K562 (cell line): ENCODE measurements around the gene HSD11B1. TPM values are rescaled to one million over a fixed set of nuclear protein-coding genes. Genes with fewer than 3 reads are reported as not detected.
A peak's percentile ranks its signal among the peaks of the same experiment; 100 is the strongest.

Source experiments
- CEBPG ChIP-seq, 3 experiments: fragments of 200-800 bp in 1 of 3; sonication (Bioruptor generic) in 1 of 3; sonication (generic) in 1 of 3; formaldehyde crosslinking in 1 of 3; IDR thresholded peaks in 2 of 3; conservative IDR thresholded peaks in 1 of 3; 2 replicates each; pipeline versions ENCODE4 v1.6.1 to v1.8.0; 2016 to 2022; ENCODE audit warnings: missing compliant biosample characterization in 2 of 3, missing genetic modification characterization in 2 of 3, mild to moderate bottlenecking in 1 of 3, missing genetic modification reagents in 1 of 3
- E2F8 ChIP-seq: fragments of 450-650 bp; IDR thresholded peaks from 2 replicates; pipeline ENCODE4 v1.7.1; 2018; ENCODE audit warnings: mild to moderate bottlenecking, low read depth; ENCODE audit not compliant: partially characterized antibody
- FOXM1 ChIP-seq, 2 experiments: fragments of 450-650 bp in 1 of 2; sonication (generic) in 1 of 2; formaldehyde crosslinking in 1 of 2; IDR thresholded peaks; 2 replicates each; pipeline versions ENCODE4 v1.6.1 to v1.9.0; 2017 to 2022; ENCODE audit warnings: low read depth in 2 of 2, mild to moderate bottlenecking in 2 of 2, missing genetic modification reagents in 1 of 2, moderate library complexity in 1 of 2
- HNRNPLL ChIP-seq: fragments of 200-400 bp; formaldehyde crosslinking; IDR thresholded peaks from 2 replicates; pipeline ENCODE4 v1.6.1; 2017; ENCODE audit warnings: low read length, low read depth, mild to moderate bottlenecking; ENCODE audit not compliant: poor library complexity, severe bottlenecking
- LEF1 ChIP-seq: fragments of 450-650 bp; IDR thresholded peaks from 2 replicates; pipeline ENCODE4 v1.6.1; 2016; ENCODE audit warnings: mild to moderate bottlenecking
- NFIC ChIP-seq: fragments of 450-650 bp; IDR thresholded peaks from 2 replicates; pipeline ENCODE4 v1.6.1; 2017; ENCODE audit warnings: mild to moderate bottlenecking, inconsistent platforms
- NFIX ChIP-seq: fragments of 250-450 bp; sonication (Bioruptor Pico); IDR thresholded peaks from 2 replicates; pipeline ENCODE4 v1.4.0; 2020; ENCODE audit warnings: low read depth, mild to moderate bottlenecking, moderate library complexity
- NR3C1 ChIP-seq: sonication (generic); formaldehyde crosslinking; IDR thresholded peaks from 2 replicates; pipeline ENCODE4 v1.8.1; 2022; ENCODE audit warnings: missing genetic modification reagents
- POLR2G ChIP-seq: fragments of 200-400 bp; formaldehyde crosslinking; IDR thresholded peaks from 2 replicates; pipeline ENCODE4 v1.6.1; 2017; ENCODE audit warnings: low read depth, mild to moderate bottlenecking, antibody characterized with exemption, low read length, moderate library complexity
- RCOR1 ChIP-seq, 2 experiments: IDR thresholded peaks; 2 replicates each; pipeline ENCODE4 v1.6.1; 2012; ENCODE audit warnings: low read depth in 2 of 2, low read length in 2 of 2, borderline replicate concordance in 1 of 2, improper control_type of control experiment in 1 of 2
- TCF15 ChIP-seq: fragments of 250-450 bp; sonication (Bioruptor Pico); IDR thresholded peaks from 2 replicates; pipeline ENCODE4 v1.8.0; 2022; ENCODE audit warnings: moderate library complexity, mild to moderate bottlenecking, inconsistent platforms
- TCF3 ChIP-seq: sonication (generic); formaldehyde crosslinking; IDR thresholded peaks from 2 replicates; pipeline ENCODE4 v1.4.0; 2020; ENCODE audit warnings: mild to moderate bottlenecking, missing genetic modification reagents
- ZSCAN32 ChIP-seq: fragments of 450-650 bp; formaldehyde crosslinking; IDR thresholded peaks from 2 replicates; pipeline ENCODE4 v1.4.0; 2020; ENCODE audit warnings: mild to moderate bottlenecking, moderate library complexity
- polyA plus RNA-seq, 8 experiments: library from polyadenylated mRNA; depleted of rRNA in 4 of 8; stranded (reverse) in 5 of 8; unstranded in 3 of 8; fragments of >200 nt; fragmentation: Nextera tagmentation in 2 of 8; fragmentation: Illumina TruSeq in 1 of 8; extraction: Ambion mirVana in 2 of 8; extraction: Trizol in 1 of 8; gene quantifications; 2 replicates each; pipeline versions ENCODE4 v1.2.1 to v1.2.3, GENCODE V29; 2011 to 2014; ENCODE audit warnings: inconsistent platforms in 1 of 8, missing spikeins in 1 of 8
- total RNA-seq, 7 experiments: library from RNA; depleted of rRNA in 6 of 7; stranded (reverse); fragments of >200 nt in 6 of 7; fragmentation: Illumina TruSeq in 2 of 7; extraction: Trizol in 2 of 7; gene quantifications; 2 replicates each; pipeline versions ENCODE4 v1.2.1 to v1.2.3, GENCODE V29; 2011 to 2021; ENCODE audit warnings: low replicate concordance in 1 of 7
- TF ChIP-seq, protein P1 (sequence below): fragments of 150-350 bp; conservative IDR thresholded peaks from 2 replicates; pipeline ENCODE4 v1.6.1; 2014; ENCODE audit warnings: low read length
- TF ChIP-seq, protein P2 (sequence below): fragments of 200-400 bp; formaldehyde crosslinking; IDR thresholded peaks from 2 replicates; pipeline ENCODE4 v1.6.1; 2017; ENCODE audit warnings: mild to moderate bottlenecking, low read depth, low read length, moderate library complexity

The HSD11B1 gene
- total and polyA plus RNA-seq, 9 of the 15 experiments (the other 6 are each of a cell fraction or from before 2014, with no cell fraction given), result 0.04 to 0.16 TPM; not detected in 7

GRCh38 chr1:209746451-209747165, 42.0 kb downstream of the HSD11B1 start (continued):
- TF ChIP-seq POLR2G (no peak), FOXM1 (IDR thresholded peaks at IDR 0.05; ENCODE audit: low read depth) (peak; percentile 16; the same call in 1 of the 2 replicates), FOXM1 (CRISPR knock-in tag; IDR thresholded peaks at IDR 0.05; ENCODE audit: low read depth) (no peak), TCF3 (CRISPR knock-in tag) (0 out of 2 replicates have a peak, but pooled peaks have one; percentile 15), NFIX (CRISPR knock-in tag) (no peak), LEF1 (no peak), HNRNPLL (no peak), E2F8 (no peak), NFIC (no peak), NR3C1 (CRISPR knock-in tag) (no peak), RCOR1 (IDR thresholded peaks at IDR 0.05; ENCODE audit: borderline replicate concordance in 1 of 2, low read depth in 2 of 2, low read length in 2 of 2) (peak in 1 of 2 experiments; percentile 68; a peak in 1 of 4 replicates), CEBPG (CRISPR knock-in tag; IDR thresholded peaks at IDR 0.05) (no peak; the same call in 1 of the 2 replicates), CEBPG (tag; conservative IDR thresholded peaks at IDR 0.05 in 1 of 2, IDR thresholded peaks at IDR 0.05 in 1 of 2) (peak; percentile 91 to 97), TCF15 (CRISPR knock-in tag) (no peak), ZSCAN32 (peak; percentile 90; the same call in 1 of the 2 replicates)
- TF ChIP-seq, protein P1, sequence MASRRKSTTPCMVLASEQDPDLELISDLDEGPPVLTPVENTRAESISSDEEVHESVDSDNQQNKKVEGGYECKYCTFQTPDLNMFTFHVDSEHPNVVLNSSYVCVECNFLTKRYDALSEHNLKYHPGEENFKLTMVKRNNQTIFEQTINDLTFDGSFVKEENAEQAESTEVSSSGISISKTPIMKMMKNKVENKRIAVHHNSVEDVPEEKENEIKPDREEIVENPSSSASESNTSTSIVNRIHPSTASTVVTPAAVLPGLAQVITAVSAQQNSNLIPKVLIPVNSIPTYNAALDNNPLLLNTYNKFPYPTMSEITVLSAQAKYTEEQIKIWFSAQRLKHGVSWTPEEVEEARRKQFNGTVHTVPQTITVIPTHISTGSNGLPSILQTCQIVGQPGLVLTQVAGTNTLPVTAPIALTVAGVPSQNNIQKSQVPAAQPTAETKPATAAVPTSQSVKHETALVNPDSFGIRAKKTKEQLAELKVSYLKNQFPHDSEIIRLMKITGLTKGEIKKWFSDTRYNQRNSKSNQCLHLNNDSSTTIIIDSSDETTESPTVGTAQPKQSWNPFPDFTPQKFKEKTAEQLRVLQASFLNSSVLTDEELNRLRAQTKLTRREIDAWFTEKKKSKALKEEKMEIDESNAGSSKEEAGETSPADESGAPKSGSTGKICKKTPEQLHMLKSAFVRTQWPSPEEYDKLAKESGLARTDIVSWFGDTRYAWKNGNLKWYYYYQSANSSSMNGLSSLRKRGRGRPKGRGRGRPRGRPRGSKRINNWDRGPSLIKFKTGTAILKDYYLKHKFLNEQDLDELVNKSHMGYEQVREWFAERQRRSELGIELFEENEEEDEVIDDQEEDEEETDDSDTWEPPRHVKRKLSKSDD, result no peak
- TF ChIP-seq, protein P2, sequence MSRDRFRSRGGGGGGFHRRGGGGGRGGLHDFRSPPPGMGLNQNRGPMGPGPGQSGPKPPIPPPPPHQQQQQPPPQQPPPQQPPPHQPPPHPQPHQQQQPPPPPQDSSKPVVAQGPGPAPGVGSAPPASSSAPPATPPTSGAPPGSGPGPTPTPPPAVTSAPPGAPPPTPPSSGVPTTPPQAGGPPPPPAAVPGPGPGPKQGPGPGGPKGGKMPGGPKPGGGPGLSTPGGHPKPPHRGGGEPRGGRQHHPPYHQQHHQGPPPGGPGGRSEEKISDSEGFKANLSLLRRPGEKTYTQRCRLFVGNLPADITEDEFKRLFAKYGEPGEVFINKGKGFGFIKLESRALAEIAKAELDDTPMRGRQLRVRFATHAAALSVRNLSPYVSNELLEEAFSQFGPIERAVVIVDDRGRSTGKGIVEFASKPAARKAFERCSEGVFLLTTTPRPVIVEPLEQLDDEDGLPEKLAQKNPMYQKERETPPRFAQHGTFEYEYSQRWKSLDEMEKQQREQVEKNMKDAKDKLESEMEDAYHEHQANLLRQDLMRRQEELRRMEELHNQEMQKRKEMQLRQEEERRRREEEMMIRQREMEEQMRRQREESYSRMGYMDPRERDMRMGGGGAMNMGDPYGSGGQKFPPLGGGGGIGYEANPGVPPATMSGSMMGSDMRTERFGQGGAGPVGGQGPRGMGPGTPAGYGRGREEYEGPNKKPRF, result no peak
